Right lobe of liver (tissue), 6 donors: Measurements from ENCODE around the gene GP1BB. TPM values are rescaled to one million over a fixed set of nuclear protein-coding genes. Genes with fewer than 3 reads are reported as not detected.

Experiments
- ATAC-seq, 4 donors: fragments of 200-7000 bp; cut with Tn5 transposase; one replicate each; pipeline ENCODE4 v1.9.1; 2020; ENCODE audit warnings: mild to moderate bottlenecking in 4 of 4, moderate library complexity in 4 of 4
- DNase-seq, 3 donors: peaks; one replicate each; pipeline ENCODE4 v3.0.0-alpha.2; 2020
- H3K27ac ChIP-seq, 3 donors: fragments of 200-600 bp; one replicate each; pipeline ENCODE4 v1.8.0; 2022
- H3K27me3 ChIP-seq, 2 donors: fragments of 200-600 bp; one replicate each; pipeline ENCODE4 v1.8.0; 2022
- H3K36me3 ChIP-seq, 4 donors: fragments of 200-600 bp; sonication (generic) in 1 of 4; one replicate each; pipeline versions ENCODE4 v1.5.1 to v1.8.0; 2017 to 2022; ENCODE audit warnings: control low read depth in 1 of 4
- H3K4me1 ChIP-seq, 4 donors: fragments of 200-600 bp; sonication (generic) in 1 of 4; one replicate each; pipeline versions ENCODE4 v1.5.1 to v1.8.0; 2017 to 2022; ENCODE audit warnings: control low read depth in 1 of 4
- H3K4me3 ChIP-seq, 3 donors: fragments of 200-600 bp; one replicate each; pipeline ENCODE4 v1.8.0; 2022
- H3K9me3 ChIP-seq, 4 donors: fragments of 200-600 bp; sonication (generic) in 1 of 4; one replicate each; pipeline versions ENCODE4 v1.5.1 to v1.8.0; 2017 to 2022; ENCODE audit warnings: control low read depth in 1 of 4
- CTCF ChIP-seq, 4 donors: fragments of 200-600 bp in 3 of 4; fragments of 450-650 bp in 1 of 4; IDR thresholded peaks; one replicate each; pipeline versions ENCODE4 v1.5.1 to v1.8.0; 2016 to 2022; ENCODE audit warnings: antibody characterized with exemption in 4 of 4, mild to moderate bottlenecking in 2 of 4
- POLR2A ChIP-seq: fragments of 450-650 bp; IDR thresholded peaks from one replicate; pipeline ENCODE4 v1.6.1; 2017; ENCODE audit warnings: antibody characterized with exemption, mild to moderate bottlenecking
- WGBS: methylation state at CpG from one replicate; pipeline ENCODE4 v1.1.6; 2018; ENCODE audit warnings: low coverage, low lambda C conversion rate; ENCODE audit not compliant: insufficient coverage; ENCODE audit errors: missing lambda C conversion rate; 5-methylcytosine and 5-hydroxymethylcytosine counted together
- intact Hi-C, 2 donors: fragments of 100-400 bp; cut with DNase I; formaldehyde crosslinking; loops; one replicate each; pipeline versions ENCODE4 v1.11.2 to v1.14.1; 2022
- total RNA-seq, 6 experiments: library from RNA; depleted of rRNA in 2 of 6; stranded (reverse); fragments of >200 nt in 2 of 6; fragmentation: NEBNext Ultra II Directional in 3 of 6; extraction: Animal tissue kit (Norgen Biotek cat#: 25700) in 3 of 6; gene quantifications; one replicate each; pipeline versions ENCODE4 v1.1.0 to v1.2.4, GENCODE V29; 2016 to 2023
- donor health status: DM: no; HTN: yes; CAD: no.
- donor health status: DM: no; HTN: no; CAD: no.
- donor health status: DM: no; HTN: no; CAD: no.
- donor health status: DM: no; HTN: yes; CAD: no.
- donor health status: DM: no; HTN: yes; CAD: no.

GP1BB gene
- total RNA-seq, 6 experiments from 2014 or later, result 0.15 to 1.3 (median 0.62) TPM; not detected in 1

- Histone ChIP-seq H3K4me1 (peaks cover 0 to 7% (median 0%) of the 10 kb centered on the region in 4 donors), H3K27ac (no peak overlapping the region), H3K4me3 (no peak overlapping the region), H3K36me3 (no peaks in the 10 kb centered on the region), H3K9me3 (no peaks in the 10 kb centered on the region), H3K27me3 (no peaks in the 10 kb centered on the region)
- TF ChIP-seq CTCF (IDR thresholded peaks at IDR 0.05) (no peak), POLR2A (no peak)
- intact Hi-C loops, result loop anchor here (5.0 kb wide), 1 partner anchor 181 kb away; no protein-coding TSS in a partner anchor
- no CpG with 5 or more reads among the region's 21 CpGs for WGBS
- DNase-seq (no peak), ATAC-seq (no peak)
These were observed 8.2 kb downstream of the GP1BB start for GRCh38 chr22:19731361-19732135.

- Histone ChIP-seq H3K27me3 (no peaks in the 10 kb centered on the region), H3K4me3 (no peak overlapping the region), H3K9me3 (no peaks in the 10 kb centered on the region), H3K36me3 (no peaks in the 10 kb centered on the region), H3K27ac (no peak overlapping the region), H3K4me1 (peaks cover 0 to 7% (median 0%) of the 10 kb centered on the region in 4 donors)
- 74% methylated on average over 3 of the region's 10 CpGs for WGBS
- DNase-seq (no peak), ATAC-seq (no peak)
- intact Hi-C loops, result loop anchor here (5.0 kb wide), 1 partner anchor 180 kb away; no protein-coding TSS in a partner anchor
- no peak for TF ChIP-seq CTCF (IDR thresholded peaks at IDR 0.05)
- TF ChIP-seq POLR2A, result no peak
These were observed 9.2 kb downstream of the GP1BB start for GRCh38 chr22:19732403-19733113.

GRCh38 chr22:19733755-19734154 is 10.4 kb downstream of the GP1BB start:
- WGBS, result 80% methylated on average over 1 of the region's 5 CpGs
- DNase-seq (no peak), ATAC-seq (no peak)
- Histone ChIP-seq H3K9me3 (no peaks in the 10 kb centered on the region), H3K4me1 (peaks cover 0 to 7% (median 0%) of the 10 kb centered on the region in 4 donors), H3K4me3 (no peak overlapping the region), H3K27ac (no peak overlapping the region), H3K27me3 (no peaks in the 10 kb centered on the region), H3K36me3 (no peaks in the 10 kb centered on the region)
- TF ChIP-seq CTCF (IDR thresholded peaks at IDR 0.05) (no peak), POLR2A (no peak)
- intact Hi-C loops, result loop anchor here (5.0 kb wide), 1 partner anchor 179 kb away; no protein-coding TSS in a partner anchor

GRCh38 chr22:19734163-19734562 is 10.8 kb downstream of the GP1BB start:
- WGBS, result no CpG with 5 or more reads among the region's 7 CpGs
- no peaks in the 10 kb centered on the region for H3K36me3 ChIP-seq
- no peaks in the 10 kb centered on the region for H3K9me3 ChIP-seq
- ATAC-seq (no peak), DNase-seq (no peak)
- peaks cover 0 to 7% (median 0%) of the 10 kb centered on the region in 4 donors for H3K4me1 ChIP-seq
- intact Hi-C loops, result loop anchor here (5.0 kb wide), 1 partner anchor 178 kb away; no protein-coding TSS in a partner anchor
- no peak overlapping the region for H3K4me3 ChIP-seq
- H3K27me3 ChIP-seq, result no peaks in the 10 kb centered on the region
- H3K27ac ChIP-seq, result no peak overlapping the region
- TF ChIP-seq CTCF (IDR thresholded peaks at IDR 0.05), result no peak
- TF ChIP-seq POLR2A, result no peak
